GM12878 (cell line): ENCODE results near the gene KLK6. TPM values are rescaled to one million over a fixed set of nuclear protein-coding genes. Genes with fewer than 3 reads are reported as not detected.

ENCODE experiments used
- ATAC-seq: fragments of 200-7000 bp; cut with Tn5 transposase; 3 replicates; pipeline ENCODE4 v1.9.1; 2020; ENCODE audit warnings: mild to moderate bottlenecking, moderate library complexity
- BruUV-seq: library from RNA; stranded (reverse); fragments of 400-500 nt; replicated peaks from 2 replicates; lab custom pipeline; 2021; lab: Mats Ljungman, UMichigan
- CTCF ChIA-PET: fragments of 300-600 bp; sonication (Branson Sonifier 250); formaldehyde crosslinking; extraction: SDS; loops from one replicate; lab custom pipeline; 2021; ENCODE audit warnings: inconsistent platforms; lab: Yijun Ruan, JAX
- POLR2A ChIA-PET: fragments of 350-600 bp; formaldehyde crosslinking; extraction: SDS; loops from one replicate; lab custom pipeline; 2021; ENCODE audit warnings: inconsistent platforms; lab: Charles Lee
- RAD21 ChIA-PET: fragments of 300-600 bp; sonication (Branson Sonifier 250); formaldehyde crosslinking; loops from one replicate; lab custom pipeline; 2023; ENCODE audit warnings: antibody characterized with exemption; ENCODE audit not compliant: unreplicated experiment; lab: Charles Lee
- SMC1A ChIA-PET: fragments of 300-600 bp; sonication (Branson Sonifier 250); formaldehyde crosslinking; loops from one replicate; lab custom pipeline; 2023; ENCODE audit not compliant: unreplicated experiment, uncharacterized antibody; lab: Charles Lee
- DNase-seq: peaks from one replicate; pipeline ENCODE4 v3.0.0-alpha.2; 2011; ENCODE audit warnings: low read depth, low spot score
- FAIRE-seq: peaks from 3 replicates; lab custom pipeline; 2011; peaks lifted over from hg19 to GRCh38; lab: Jason Lieb, UNC
- H2AFZ ChIP-seq: 2 replicates; pipeline ENCODE4 v1.6.0; 2011; ENCODE audit warnings: low read depth, low read length, control low read depth; ENCODE audit not compliant: control insufficient read depth
- H3K27ac ChIP-seq: 2 replicates; pipeline ENCODE4 v1.5.1; 2011; ENCODE audit warnings: control low read depth; ENCODE audit not compliant: control insufficient read depth, insufficient read depth
- H3K27me3 ChIP-seq, 2 experiments: replicated peaks in 1 of 2; 2 replicates each; pipeline versions ENCODE4 v1.6.0 to v1.6.1; 2011; ENCODE audit warnings: low read length in 1 of 2; ENCODE audit not compliant: control insufficient read depth in 2 of 2, insufficient read depth in 2 of 2
- H3K36me3 ChIP-seq, 2 experiments: 2 replicates each; pipeline ENCODE4 v1.5.1; 2011; ENCODE audit warnings: low read length in 1 of 2; ENCODE audit not compliant: control insufficient read depth in 2 of 2, insufficient read depth in 2 of 2
- H3K4me1 ChIP-seq: 2 replicates; pipeline ENCODE4 v1.6.1; 2011; ENCODE audit warnings: mild to moderate bottlenecking, low read length, moderate library complexity, mixed read lengths; ENCODE audit not compliant: control insufficient read depth, insufficient read depth
- H3K4me2 ChIP-seq: 2 replicates; pipeline ENCODE4 v1.6.0; 2011; ENCODE audit warnings: control low read depth; ENCODE audit not compliant: control insufficient read depth, insufficient read depth
- H3K4me3 ChIP-seq: fragments of 200-600 bp; sonication (generic); 2 replicates; pipeline ENCODE4 v1.5.1; 2016
- H3K79me2 ChIP-seq: 2 replicates; pipeline ENCODE4 v1.6.0; 2011; ENCODE audit warnings: low read length; ENCODE audit not compliant: control insufficient read depth, insufficient read depth
- H3K9ac ChIP-seq: 2 replicates; pipeline ENCODE4 v1.8.0; 2011; ENCODE audit warnings: low read length, control low read depth, mixed read lengths; ENCODE audit not compliant: control insufficient read depth, insufficient read depth
- H3K9me3 ChIP-seq: replicated peaks from 3 replicates; pipeline ENCODE4 v1.5.1; 2011; ENCODE audit warnings: mild to moderate bottlenecking, low read length; ENCODE audit not compliant: control insufficient read depth, insufficient read depth
- H4K20me1 ChIP-seq: 2 replicates; pipeline ENCODE4 v1.6.0; 2011; ENCODE audit not compliant: control insufficient read depth, insufficient read depth
- CTCF ChIP-seq, 3 experiments: IDR thresholded peaks in 2 of 3; conservative IDR thresholded peaks in 1 of 3; 2 replicates each; pipeline ENCODE4 v1.5.1; 2011; ENCODE audit warnings: low read depth in 3 of 3, low read length in 3 of 3, mild to moderate bottlenecking in 3 of 3, control low read depth in 2 of 3, moderate library complexity in 2 of 3, inconsistent platforms in 1 of 3, mixed read lengths in 1 of 3; ENCODE audit not compliant: control insufficient read depth in 2 of 3, insufficient read depth in 1 of 3; ENCODE audit errors: extremely low read depth in 1 of 3
- EGR1 ChIP-seq, 2 experiments: IDR thresholded peaks; 1 replicate in 1 of 2; 2 replicates in 1 of 2; pipeline ENCODE4 v1.6.1; 2011 to 2012; ENCODE audit warnings: low read depth in 2 of 2, low read length in 2 of 2, borderline replicate concordance in 1 of 2, mild to moderate bottlenecking in 1 of 2, moderate library complexity in 1 of 2
- WGBS: methylation state at CpG from one replicate; pipeline ENCODE4 v1.1.6; 2016; ENCODE audit warnings: low lambda C conversion rate; ENCODE audit not compliant: insufficient replicate concordance, insufficient coverage; ENCODE audit errors: missing lambda C conversion rate; 5-methylcytosine and 5-hydroxymethylcytosine counted together
- in situ Hi-C: fragments of 300-500 bp; cut with MboI; formaldehyde crosslinking; loops from 9 replicates; pipeline ENCODE4 v1.14.3; 2018; ENCODE audit warnings: mixed read lengths
- intact Hi-C: fragments of 100-400 bp; cut with micrococcal nuclease; formaldehyde crosslinking; loops from one replicate; pipeline ENCODE4 v1.14.2; 2022; ENCODE audit not compliant: unreplicated experiment
- polyA plus RNA-seq, 11 experiments: library from polyadenylated mRNA; depleted of rRNA in 4 of 11; unstranded in 6 of 11; stranded (reverse) in 5 of 11; fragments of >200 nt; fragmentation: Nextera tagmentation in 4 of 11; fragmentation: Illumina TruSeq in 1 of 11; extraction: Ambion mirVana in 4 of 11; extraction: Trizol in 1 of 11; gene quantifications; 1 replicate in 1 of 11; 2 replicates in 10 of 11; pipeline versions ENCODE4 v1.2.1 to v1.2.3, GENCODE V29; 2011 to 2016; ENCODE audit warnings: inconsistent platforms in 2 of 11, missing spikeins in 2 of 11, low read depth in 1 of 11
- total RNA-seq, 4 experiments: library from RNA; depleted of rRNA in 3 of 4; stranded (reverse); fragments of >200 nt in 3 of 4; fragmentation: Illumina TruSeq in 1 of 4; extraction: Trizol in 1 of 4; gene quantifications; 2 replicates each; pipeline versions ENCODE4 v1.2.1 to v1.2.3, GENCODE V29; 2013 to 2021

KLK6 gene
- total and polyA plus RNA-seq, 10 of the 15 experiments (the other 5 are each of a cell fraction or from before 2014, with no cell fraction given): not detected

GRCh38 chr19:51016798-51017683 is 47.6 kb upstream of the KLK6 start:
- H3K79me2 ChIP-seq: no peaks in the 10 kb centered on the region
- WGBS: 37% methylated on average over 53 of the region's 68 CpGs

More at GRCh38 chr19:51016798-51017683, 47.6 kb upstream of the KLK6 start:
- ChIA-PET CTCF (no interaction called here), POLR2A (no interaction called here), RAD21 (no interaction called here), SMC1A (no interaction called here)
- no peak overlapping the region for H3K4me2 ChIP-seq
- intact Hi-C loops: no loop called here
- no peak for ATAC-seq
- no peaks in the 10 kb centered on the region for H3K4me1 ChIP-seq
- BruUV-seq: no TSS peak
- in situ Hi-C loops: no loop called here
- no peaks in the 10 kb centered on the region; a peak in 3 of 4 replicates for H3K27me3 ChIP-seq
- no peaks in the 10 kb centered on the region for H3K36me3 ChIP-seq
- FAIRE-seq: no peak
- no peak overlapping the region for H3K4me3 ChIP-seq
- TF ChIP-seq CTCF (IDR thresholded peaks at IDR 0.05 in 2 of 3, conservative IDR thresholded peaks at IDR 0.05 in 1 of 3; ENCODE audit: control insufficient read depth in 2 of 3, extremely low read depth in 1 of 3, insufficient read depth in 1 of 3, low read depth in 3 of 3, low read length in 3 of 3) (peak; percentile 3 to 14 (median 11); a peak in 1 of 6 replicates), EGR1 (IDR thresholded peaks at IDR 0.05; ENCODE audit: borderline replicate concordance in 1 of 2, low read depth in 2 of 2, low read length in 2 of 2) (no peak)
- H3K9ac ChIP-seq: no peak overlapping the region
- H2AFZ ChIP-seq: no peak overlapping the region
- no peaks in the 10 kb centered on the region; the same call in 2 of the 3 replicates for H3K9me3 ChIP-seq
- no peak overlapping the region for H3K27ac ChIP-seq
- H4K20me1 ChIP-seq: no peaks in the 10 kb centered on the region
- no peak for DNase-seq
